HG02678 (cell line): ENCODE results near the gene TFF1.

ENCODE experiments used
- ATAC-seq: cut with Tn5 transposase; IDR thresholded peaks from one replicate; pipeline ENCODE4 v1.9.1; 2021; ENCODE audit warnings: mild to moderate bottlenecking, moderate library complexity; ENCODE audit not compliant: unreplicated experiment

The TFF1 gene

DNA sequence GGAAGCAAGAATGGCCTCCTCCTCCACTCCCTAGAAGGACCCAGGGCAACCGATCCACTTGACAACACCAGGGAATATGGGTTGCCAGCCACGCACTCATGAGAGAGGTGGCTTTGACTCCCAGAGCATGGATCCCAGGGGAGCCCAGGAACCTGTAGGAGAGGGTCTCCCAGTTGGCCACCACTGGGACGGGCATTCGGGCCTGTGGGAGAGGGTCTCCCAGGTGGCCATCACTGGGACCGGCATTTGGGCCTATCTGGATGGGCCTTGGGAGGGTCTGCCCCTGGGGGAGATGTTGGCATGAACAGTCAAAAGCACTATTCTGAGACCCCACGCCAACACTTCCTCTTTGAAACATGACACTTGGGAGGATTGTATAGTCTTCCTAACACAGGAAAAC, 565 bp downstream of the TFF1 start:
- no peak for ATAC-seq

DNA sequence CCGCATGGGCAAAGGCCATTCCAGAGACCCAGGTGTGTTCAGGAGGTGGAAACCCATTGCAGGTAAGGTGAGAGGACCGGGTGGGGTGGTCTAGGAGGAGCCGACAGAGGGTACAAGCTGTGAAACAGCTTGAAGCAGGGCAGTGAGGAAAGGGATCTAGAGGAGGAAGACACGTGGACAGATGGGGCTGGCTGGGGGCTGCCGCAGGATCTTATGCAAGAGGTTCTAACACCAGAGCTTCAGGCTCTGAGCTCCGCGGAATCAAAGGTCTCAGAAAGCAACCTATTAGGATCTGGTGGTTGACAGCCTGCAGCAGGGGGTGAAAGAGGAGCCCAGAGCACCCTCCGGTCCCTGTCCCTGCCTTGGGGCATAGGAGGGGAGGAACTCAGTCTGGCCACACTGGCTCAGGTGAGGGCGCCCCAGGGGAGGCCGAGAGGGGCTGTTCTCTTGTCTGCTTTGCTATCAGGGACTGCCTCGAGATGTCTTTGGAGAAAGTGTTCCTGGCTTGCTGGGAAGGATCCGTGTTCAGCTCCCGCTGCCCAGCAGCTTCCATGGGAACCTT, 1.9 kb downstream of the TFF1 start:
- no peak for ATAC-seq

DNA sequence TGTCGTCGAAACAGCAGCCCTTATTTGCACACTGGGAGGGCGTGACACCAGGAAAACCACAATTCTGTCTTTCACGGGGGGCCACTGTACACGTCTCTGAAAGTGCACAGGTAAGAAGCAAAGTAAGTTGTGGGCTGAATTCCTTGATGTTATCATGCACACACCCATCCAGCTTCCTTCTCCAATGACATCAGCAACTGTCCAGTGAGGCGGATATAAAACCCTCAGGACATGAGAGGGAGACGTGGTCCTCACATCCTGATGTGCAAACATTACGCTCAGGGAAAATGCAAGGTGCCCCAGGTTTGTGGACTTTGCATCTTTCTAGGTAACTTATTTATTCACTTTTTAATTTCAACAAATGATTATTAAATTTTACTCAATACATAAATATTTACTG, 3.0 kb downstream of the TFF1 start:
- ATAC-seq = no peak

DNA sequence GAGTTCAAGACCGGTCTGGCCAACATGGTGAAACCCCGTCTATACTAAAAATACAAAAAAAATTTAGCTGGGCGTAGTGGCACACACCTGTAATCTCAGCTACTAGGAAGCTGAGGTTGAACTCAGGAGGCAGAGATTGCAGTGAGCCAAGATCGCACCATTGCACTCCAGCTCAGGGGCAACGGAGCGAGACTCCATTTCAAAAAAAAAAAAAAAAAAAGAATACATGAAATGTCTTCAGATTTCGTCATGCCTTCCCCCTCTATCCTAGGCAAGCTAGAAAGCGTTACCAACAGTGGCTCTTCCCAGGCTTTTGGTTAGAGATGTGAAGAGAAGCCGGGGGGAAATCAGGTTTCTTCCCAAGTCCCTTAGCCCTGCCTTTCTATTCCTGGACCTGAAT, 3.6 kb downstream of the TFF1 start:
- no peak for ATAC-seq

DNA sequence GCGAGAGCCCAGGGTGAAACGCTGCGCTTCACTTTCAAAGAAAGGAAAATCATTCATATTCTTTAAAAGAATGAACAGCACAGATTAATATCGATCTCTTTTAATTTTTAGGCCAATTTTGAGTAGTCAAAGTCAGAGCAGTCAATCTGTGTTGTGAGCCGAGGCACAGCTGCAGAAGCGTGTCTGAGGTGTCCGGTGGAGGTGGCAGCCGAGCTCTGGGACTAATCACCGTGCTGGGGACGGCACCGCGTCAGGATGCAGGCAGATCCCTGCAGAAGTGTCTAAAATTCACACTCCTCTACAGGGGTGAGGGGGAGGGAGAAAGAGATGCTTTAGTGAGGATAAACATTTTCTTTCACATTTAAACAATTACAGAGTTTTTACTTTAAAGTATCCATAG, 4.1 kb downstream of the TFF1 start:
- ATAC-seq = no peak

DNA sequence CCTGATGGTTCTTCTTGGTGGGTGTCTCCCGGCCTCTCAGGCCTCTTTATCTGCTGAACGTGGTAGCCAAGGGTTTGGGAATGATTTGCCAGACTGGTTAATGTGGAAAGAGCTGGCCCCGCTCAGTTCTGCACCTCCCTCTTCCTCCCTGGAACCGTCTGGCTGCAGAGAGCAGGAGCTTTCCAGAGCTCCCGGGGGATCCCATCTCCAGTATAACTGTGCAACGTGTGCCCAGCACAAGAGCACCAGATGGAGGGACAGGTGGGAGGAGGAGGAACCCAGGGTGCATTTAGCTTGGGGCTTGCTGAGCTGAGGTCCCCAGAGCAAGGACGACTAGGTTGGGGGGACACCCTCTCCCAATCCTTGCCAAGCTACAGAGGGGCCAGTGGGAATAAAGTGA, 5.0 kb downstream of the TFF1 start:
- no peak for ATAC-seq

DNA sequence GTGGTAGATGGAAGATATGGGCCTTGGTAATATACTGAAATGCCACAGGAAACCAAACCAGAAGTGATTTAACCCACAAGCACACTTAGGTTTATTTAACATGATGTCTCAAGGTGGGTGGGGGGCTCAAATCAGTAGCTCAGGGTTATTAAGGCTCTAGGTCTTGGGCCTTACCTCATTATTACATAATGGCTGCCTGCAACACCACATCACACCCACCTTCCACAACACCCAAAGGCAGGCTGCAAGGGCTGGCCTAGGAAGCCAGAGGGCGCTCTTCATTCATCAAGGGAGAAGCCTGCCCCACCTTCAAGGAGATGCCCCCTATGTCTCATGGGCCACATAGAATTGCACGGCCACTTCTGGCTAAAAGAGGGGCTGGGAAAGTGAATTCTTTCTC, 6.0 kb downstream of the TFF1 start:
- ATAC-seq = no peak

DNA sequence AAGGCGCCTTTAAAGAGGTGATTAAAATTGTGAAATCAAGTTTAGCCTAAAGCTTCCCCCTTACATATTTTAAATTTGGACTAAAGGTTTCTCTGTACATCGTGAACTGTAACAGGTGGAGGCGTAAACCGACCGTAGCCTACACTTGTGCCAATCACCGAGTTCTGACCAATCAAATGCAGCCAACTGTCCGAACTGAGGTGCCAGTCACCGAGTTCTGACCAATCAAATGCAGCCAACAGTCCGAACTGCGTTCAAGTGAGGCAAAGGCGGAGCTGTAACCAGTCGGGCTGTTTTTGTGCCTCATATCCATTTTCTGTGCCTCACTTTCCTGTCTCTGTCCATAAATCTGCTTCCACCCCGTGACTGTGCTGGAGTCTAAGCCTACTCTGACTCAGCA, 7.4 kb downstream of the TFF1 start:
- ATAC-seq = no peak

DNA sequence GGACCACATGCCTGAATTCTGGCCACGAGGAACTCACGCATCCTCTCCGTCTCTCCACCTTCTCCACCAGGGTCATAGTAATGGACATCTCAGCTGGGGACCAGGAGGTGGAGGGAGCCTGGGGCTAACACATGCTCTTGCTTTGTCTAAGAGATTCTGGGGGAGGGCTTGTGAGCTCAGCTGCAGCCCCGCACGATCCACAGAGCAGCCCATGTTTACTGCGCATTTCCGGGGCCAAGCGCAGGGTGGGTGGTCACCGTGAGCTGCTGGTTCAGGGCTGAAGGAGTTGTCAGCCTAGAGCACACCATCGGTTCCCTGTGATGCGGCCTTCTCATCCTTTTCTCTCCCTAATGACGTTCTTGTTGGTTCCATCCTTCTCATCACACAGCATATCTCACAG, 8.1 kb downstream of the TFF1 start:
- ATAC-seq = no peak

DNA sequence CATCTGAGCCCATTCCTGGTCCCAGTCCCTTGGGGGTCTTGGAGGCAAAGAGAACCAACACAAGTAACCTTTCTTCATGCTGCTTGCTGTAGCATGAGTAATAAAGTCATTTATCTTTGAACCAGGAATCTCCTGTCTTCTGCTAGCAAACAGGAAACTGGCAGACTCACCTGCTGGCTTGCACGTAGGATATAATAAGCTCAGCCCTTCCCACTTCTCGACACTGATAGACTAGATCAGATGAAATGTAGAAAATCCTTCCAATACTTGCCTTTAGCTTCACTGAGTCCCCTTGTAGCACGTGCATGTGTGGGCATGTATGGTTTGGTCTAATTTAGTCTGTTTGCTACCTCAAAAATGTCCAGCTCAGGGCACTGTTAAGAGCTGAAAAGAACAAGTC, 9.0 kb downstream of the TFF1 start:
- ATAC-seq = no peak

DNA sequence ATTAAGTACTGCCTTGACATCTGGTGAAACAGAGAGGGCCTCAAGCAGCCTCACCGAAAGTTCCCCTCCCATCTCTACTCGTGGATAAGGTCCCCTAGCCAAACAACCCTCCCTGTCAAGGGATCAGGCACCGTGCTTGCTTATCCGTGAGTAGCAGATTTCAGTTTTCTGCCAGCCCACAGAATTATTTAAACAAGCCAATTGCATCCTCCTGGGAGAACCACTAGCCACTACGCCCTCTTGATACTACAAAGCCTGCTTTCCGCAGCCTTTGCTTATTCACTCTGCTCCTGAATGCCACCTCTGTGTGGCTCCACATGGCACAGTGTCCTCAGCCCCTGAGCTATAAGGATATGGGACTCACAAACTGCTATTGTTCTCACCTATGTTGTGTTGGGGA, 9.7 kb downstream of the TFF1 start:
- no peak for ATAC-seq

DNA sequence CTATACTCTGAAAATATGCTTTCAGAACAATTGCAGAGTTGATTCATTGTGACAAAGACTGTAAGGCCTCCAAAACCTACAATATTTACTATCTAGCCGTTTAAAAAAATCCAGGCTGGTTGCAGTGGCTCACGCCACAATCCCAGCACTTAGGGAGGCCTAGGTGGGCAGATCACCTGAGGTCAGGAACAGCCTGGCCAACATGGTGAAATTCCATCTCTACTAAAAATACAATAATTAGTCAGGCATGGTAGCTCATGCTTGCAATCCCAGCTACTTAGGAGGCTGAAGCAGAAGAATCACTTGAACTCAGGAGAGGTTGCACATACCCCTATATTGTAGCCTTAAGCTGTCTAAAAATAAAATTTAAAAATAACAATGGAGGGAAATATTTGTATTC, 10.3 kb downstream of the TFF1 start:
- no peak for ATAC-seq

DNA sequence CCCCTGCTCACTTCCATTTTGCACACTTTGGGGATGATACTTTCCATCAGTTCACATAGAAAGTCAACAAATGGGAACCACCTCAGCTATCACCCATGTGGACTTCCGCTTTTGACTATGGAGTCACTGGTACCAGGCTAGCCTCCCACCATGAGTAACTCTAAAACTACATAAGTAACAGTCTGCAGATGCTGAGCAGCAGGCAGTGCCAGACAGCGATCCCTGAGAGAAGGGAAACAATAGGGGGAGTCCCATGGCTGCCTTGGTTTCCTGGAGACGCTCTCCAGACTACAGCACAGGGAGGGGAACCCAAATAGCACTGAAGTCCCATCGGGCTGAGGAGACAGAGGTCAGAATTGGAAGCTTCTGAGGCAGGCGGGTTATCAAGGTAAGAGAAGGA, 12.7 kb downstream of the TFF1 start:
- no peak for ATAC-seq

DNA sequence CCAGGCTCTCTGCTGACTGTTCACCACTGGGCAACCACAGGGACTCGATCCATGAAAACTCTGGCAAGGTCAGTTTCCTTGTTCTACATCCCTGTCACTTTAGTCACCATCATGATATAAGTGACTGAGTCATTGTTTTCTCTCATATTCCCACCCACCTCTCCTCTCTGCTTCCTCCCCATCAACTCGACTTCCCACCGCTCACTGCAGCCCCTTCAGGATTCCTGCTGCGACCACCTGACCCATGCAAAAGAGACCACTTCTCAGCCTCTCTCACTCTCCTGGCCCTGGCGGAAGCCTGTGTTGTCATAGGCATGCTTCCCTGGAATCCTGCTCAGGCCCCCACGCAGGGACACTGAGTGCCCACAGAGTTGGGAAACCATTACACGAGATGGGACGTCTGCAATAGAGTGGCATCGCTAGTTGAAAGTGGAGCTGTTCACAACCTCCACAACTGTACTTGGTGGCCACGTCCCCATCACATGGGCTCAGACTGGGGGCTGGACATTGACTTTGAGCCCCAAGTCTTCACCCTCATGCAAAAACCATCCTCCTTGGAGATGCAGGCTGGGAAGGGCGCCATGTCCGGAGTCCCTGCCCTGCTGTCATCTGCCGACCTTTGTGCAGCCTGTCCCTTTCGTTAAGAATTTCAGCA, 13.8 kb downstream of the TFF1 start:
- ATAC-seq = no peak

DNA sequence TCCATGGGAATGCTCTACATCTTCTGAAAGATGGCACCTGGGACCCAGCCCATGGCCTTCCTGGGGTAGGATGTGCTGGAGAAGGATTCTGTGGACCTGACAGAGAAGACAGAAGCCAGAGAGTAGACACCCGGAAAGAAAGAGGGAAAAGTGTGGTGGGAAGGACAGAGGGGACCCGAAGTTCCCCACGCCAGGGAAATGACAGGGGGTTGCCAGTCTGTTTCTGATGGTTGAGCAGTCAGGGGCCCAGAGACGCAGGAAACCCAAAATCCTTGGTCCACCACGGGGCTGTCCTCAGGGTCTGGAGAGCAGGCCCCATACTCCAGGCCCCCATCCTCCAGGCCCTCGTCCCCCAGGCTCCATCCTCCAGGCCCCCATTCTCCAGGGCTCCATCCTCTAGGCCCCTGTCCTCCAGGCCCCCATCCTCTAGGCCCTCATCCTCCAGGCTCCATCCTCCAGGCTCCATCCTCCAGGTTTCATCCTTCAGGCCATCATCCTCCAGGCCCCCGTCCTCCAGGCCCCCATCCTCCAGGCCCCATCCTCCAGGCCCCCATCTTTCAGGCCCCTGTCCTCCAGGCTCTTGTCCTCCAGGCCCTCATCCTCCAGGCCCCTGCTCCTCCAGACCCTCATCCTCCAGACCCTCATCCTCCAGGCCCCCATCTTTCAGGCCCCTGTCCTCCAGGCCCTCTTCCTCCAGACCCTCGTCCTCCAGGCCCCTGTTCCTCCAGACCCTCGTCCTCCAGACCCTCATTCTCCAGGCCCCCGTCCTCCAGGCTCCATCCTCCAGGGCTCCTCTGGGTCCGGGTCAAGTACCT, 14.5 kb downstream of the TFF1 start:
- ATAC-seq = no peak

DNA sequence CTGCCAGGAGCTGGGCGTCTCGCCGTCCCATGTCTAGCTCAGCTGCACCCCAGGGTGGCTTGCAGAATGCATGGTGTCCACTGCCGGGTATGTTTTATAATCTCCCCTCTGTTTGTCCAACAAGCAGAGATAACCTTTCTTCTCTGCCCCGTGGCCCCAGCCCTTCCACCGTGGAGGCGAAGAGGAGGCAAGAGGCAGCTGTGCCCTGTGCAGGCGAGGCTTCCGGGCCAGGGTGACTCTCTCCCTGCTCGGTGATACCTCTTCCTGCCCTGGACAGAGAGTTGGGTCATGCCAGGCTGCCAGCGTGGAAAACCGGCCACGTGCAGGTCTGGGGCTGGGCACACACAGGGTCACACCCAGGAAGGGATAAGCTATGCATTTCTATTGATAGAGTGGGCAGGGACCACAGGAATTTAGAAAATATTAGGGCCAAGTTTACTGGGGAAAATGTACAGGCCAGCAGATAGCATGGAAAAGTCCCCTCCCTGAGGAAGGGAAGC, 15.4 kb downstream of the TFF1 start, which contains the start of gene TFF2:
TSS of gene TFF2 (minus strand) at position 68 of the 500 bp plus-strand sequence. CDS start at position 31, 37 bp downstream.
- no peak for ATAC-seq

DNA sequence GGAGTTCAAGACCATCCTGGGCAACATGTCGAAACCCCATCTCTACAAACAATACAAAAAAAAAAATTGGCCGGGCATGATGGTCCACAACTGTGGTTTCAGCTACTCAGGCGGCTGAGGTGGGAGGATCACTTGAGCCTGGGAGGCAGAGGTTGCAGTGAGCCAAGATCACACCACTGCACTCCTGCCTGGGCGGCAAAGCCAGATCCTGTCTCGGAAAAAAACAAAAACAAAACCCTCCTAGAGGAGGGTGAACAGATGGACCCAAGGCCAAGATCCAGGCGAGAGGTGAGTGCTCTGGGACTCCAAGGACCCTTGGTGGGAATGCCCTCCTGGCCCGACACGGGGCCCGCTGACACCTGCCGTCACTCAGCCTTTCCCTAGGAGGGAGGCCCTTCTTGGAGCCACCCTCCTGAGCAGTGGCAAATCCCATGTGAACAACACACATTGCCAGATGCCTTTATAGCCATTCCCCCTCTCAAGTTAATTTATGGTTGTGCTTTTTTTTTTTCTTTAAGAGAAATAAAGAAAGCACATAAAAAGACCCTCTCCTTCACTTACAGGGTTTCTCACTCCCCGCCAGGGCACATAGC, 15.9 kb downstream of the TFF1 start:
- ATAC-seq = no peak

DNA sequence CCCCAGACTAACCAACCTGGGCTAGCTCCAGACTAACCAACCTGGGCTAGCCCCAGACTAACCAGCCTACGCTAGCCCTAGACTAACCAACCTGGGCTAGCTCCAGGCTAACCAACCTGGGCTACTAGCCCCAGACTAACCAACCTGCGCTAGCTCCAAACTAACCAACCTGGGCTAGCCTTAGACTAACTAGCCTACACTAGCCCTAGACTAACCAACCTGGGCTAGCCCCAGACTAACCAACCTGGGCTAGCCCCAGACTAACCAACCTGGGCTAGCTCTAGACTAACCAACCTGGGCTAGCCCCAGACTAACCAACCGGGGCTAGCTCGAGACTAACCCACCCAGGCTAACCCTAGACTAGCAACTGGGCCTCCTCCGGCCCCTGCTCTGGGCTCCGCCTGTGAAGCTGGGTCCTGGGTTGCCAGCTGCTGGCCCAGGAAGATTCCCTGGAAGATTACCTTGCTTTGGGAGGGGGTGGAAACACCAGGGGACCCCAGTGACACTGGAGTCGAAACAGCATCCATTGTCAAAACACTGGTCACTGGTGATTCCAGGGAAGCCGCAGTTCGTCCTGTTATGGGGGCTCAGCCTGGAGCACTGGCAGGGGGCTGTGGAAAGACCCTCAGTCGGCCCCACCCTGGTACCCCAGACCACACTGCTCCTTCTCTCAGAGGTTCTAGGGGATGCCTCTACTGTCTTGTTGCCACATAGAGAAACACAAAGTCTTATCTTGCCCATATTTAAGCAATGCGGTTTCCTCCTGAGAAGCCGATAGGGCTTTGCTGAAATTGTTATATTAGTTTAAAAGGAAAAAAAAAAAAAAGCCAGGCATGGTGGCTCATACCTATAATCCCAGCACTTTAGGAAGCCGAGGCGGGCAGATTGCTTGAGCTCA, 16.7 kb downstream of the TFF1 start:
- ATAC-seq = no peak

DNA sequence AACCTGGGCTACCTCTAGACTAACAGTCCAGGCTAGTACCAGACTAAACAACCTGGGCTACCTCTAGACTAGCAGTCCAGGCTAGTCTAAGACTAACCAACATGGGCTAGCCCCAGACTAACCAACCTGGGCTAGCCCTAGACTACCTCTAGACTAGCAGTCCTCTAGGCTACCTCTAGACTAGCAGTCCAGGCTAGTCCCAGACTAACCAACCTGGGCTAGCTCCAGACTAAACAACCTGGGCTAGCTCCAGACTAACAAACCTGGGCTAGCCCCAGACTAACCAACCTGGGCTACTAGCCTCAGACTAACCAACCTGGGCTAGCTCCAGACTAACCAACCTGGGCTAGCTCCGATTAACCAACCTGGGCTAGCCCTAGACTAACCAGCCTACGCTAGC, 17.6 kb downstream of the TFF1 start:
- no peak for ATAC-seq

DNA sequence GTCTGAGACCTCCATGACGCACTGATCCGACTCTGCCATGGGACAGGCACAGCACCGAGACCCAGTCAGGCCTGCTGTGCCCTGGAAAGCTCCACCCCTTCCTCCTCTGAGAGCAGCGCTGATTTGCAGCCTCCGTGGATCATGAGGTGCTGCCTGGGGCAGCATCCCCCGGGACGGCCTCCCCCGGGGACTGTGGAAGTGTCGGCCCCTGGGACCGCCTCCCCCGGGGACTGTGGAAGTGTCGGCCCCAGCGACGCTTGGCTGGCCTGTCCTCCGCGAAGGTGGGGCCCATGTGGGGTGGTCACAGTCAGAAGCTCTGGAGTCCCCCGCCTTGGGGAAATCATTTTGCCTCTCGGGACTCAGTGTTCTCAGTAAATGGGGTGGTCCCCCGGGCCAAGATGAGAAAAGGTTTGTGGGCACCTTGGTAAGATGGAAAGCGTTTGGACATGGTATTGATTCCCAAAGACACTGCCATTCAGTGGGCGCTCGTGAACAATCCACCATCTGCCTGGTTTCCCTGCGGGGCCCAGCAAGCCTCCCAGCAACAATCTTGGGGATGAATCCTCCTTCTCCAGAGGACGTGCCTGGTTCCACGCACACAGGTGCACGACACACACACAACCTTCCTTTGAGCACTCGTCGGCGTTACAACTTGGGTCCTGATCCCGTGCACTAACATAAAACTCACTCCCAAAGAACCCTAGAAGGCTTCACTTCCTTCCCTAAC, 18.6 kb downstream of the TFF1 start:
- no peak for ATAC-seq
